Cardiac muscle cell (in vitro differentiated cells and primary cell): Measurements from ENCODE around the gene ZBTB47. TPM values are rescaled to one million over a fixed set of nuclear protein-coding genes. Genes with fewer than 3 reads are reported as not detected.

Source experiments
- DNase-seq, 2 donors: peaks; one replicate each; pipeline versions ENCODE4 v3.0.0 to v3.0.0-alpha.2; 2010 to 2017; ENCODE audit warnings: low read depth in 1 of 2, low spot score in 1 of 2
- H3K27ac ChIP-seq: fragments of 200-600 bp; sonication (generic); 2 replicates; pipeline ENCODE4 v1.5.1; 2016
- H3K27me3 ChIP-seq: fragments of 200-600 bp; sonication (generic); 2 replicates; pipeline ENCODE4 v1.6.0; 2016; ENCODE audit warnings: control low read depth
- H3K36me3 ChIP-seq: fragments of 200-600 bp; sonication (generic); 2 replicates; pipeline ENCODE4 v1.5.1; 2016; ENCODE audit warnings: control low read depth
- H3K4me1 ChIP-seq: fragments of 200-600 bp; sonication (generic); 2 replicates; pipeline ENCODE4 v1.8.1; 2017; ENCODE audit warnings: low read depth, mild to moderate bottlenecking, mixed run types
- H3K4me3 ChIP-seq: fragments of 200-600 bp; sonication (generic); 2 replicates; pipeline ENCODE4 v1.5.1; 2016; ENCODE audit warnings: mild to moderate bottlenecking
- H3K9me3 ChIP-seq: fragments of 200-600 bp; sonication (generic); 2 replicates; pipeline ENCODE4 v1.5.1; 2017; ENCODE audit warnings: low read depth, mild to moderate bottlenecking, control low read depth
- CTCF ChIP-seq: IDR thresholded peaks from 2 replicates; pipeline ENCODE4 v1.5.1; 2012; ENCODE audit warnings: low read depth, mild to moderate bottlenecking, low read length
- polyA plus RNA-seq: library from polyadenylated mRNA; unstranded; fragments of >200 nt; fragmentation: Nextera tagmentation; extraction: Ambion mirVana; gene quantifications from 2 replicates; pipeline ENCODE4 v1.2.1, GENCODE V29; 2016
- total RNA-seq: library from RNA; depleted of rRNA; stranded (reverse); fragments of >200 nt; gene quantifications from 2 replicates; pipeline ENCODE4 v1.2.3, GENCODE V29; 2016

The ZBTB47 gene
- total RNA-seq (20.0 and 30.1 TPM in 2 replicates), polyA plus RNA-seq (4.1 and 5.4 TPM in 2 replicates)

- Histone ChIP-seq H3K27ac (peak within 1 kb of the TSS; percentile 81), H3K36me3 (peaks cover 4% of the 10 kb centered on the region)
- peak; percentile 40 to 64 for DNase-seq
Measured at GRCh38 chr3:42653560-42654330, at the start of gene ZBTB47. ZBTB47 (plus strand) TSS chr3:42653697; CDS start chr3:42658356, 4,659 bp downstream.

GRCh38 chr3:42605546-42606173 is 47.8 kb upstream of the ZBTB47 start:
- no peaks in the 10 kb centered on the region for H3K36me3 ChIP-seq
- H3K4me3 ChIP-seq = no peak overlapping the region
- DNase-seq = no peak
- peak overlapping the region; percentile 5 for H3K27ac ChIP-seq
- H3K4me1 ChIP-seq = peaks cover 19% of the 10 kb centered on the region
- no peaks in the 10 kb centered on the region for H3K9me3 ChIP-seq
- H3K27me3 ChIP-seq = no peaks in the 10 kb centered on the region
- TF ChIP-seq CTCF = no peak

More at GRCh38 chr3:42653560-42654330, at the start of gene ZBTB47:
- TF ChIP-seq CTCF = no peak
- Histone ChIP-seq H3K4me1 (peaks cover 10% of the 10 kb centered on the region), H3K4me3 (peak within 1 kb of the TSS; percentile 97), H3K9me3 (no peaks in the 10 kb centered on the region), H3K27me3 (no peaks in the 10 kb centered on the region)

- Histone ChIP-seq H3K4me3 (no peak overlapping the region), H3K9me3 (no peaks in the 10 kb centered on the region), H3K27ac (no peak overlapping the region), H3K4me1 (peaks cover 14% of the 10 kb centered on the region), H3K36me3 (no peaks in the 10 kb centered on the region), H3K27me3 (no peaks in the 10 kb centered on the region)
- peak in 1 of 2 donors; percentile 41 for DNase-seq
- TF ChIP-seq CTCF = no peak
Measured at GRCh38 chr3:42608581-42608980, 44.9 kb upstream of the ZBTB47 start.

- H3K36me3 ChIP-seq = no peaks in the 10 kb centered on the region
- no peaks in the 10 kb centered on the region for H3K27me3 ChIP-seq
- H3K4me3 ChIP-seq = no peak overlapping the region
- H3K27ac ChIP-seq = no peak overlapping the region
- TF ChIP-seq CTCF = no peak
- peaks cover 5% of the 10 kb centered on the region for H3K4me1 ChIP-seq
- no peaks in the 10 kb centered on the region for H3K9me3 ChIP-seq
- no peak for DNase-seq
Measured at GRCh38 chr3:42610976-42611375, 42.5 kb upstream of the ZBTB47 start.

GRCh38 chr3:42612217-42612616 is 41.3 kb upstream of the ZBTB47 start:
- TF ChIP-seq CTCF = no peak
- peak overlapping the region; percentile 34 for H3K27ac ChIP-seq
- DNase-seq = no peak
- no peak overlapping the region for H3K4me3 ChIP-seq
- no peaks in the 10 kb centered on the region for H3K9me3 ChIP-seq
- H3K4me1 ChIP-seq = peaks cover 3% of the 10 kb centered on the region
- H3K27me3 ChIP-seq = no peaks in the 10 kb centered on the region
- H3K36me3 ChIP-seq = no peaks in the 10 kb centered on the region
